H1 (cell line): ENCODE measurements around the gene PRF1. TPM values are rescaled to one million over a fixed set of nuclear protein-coding genes. Genes with fewer than 3 reads are reported as not detected.

Experiments used
- CTCF ChIA-PET: fragments of 300-600 bp; sonication (Branson Sonifier 250); formaldehyde crosslinking; loops from one replicate; lab custom pipeline; 2021; ENCODE audit not compliant: partially characterized antibody; lab: Charles Lee
- POLR2A ChIA-PET: fragments of 300-600 bp; sonication (Branson Sonifier 250); formaldehyde crosslinking; loops from one replicate; lab custom pipeline; 2021; ENCODE audit warnings: inconsistent platforms; ENCODE audit not compliant: partially characterized antibody; lab: Charles Lee
- DNase-seq, 2 experiments: peaks; one replicate each; pipeline versions ENCODE4 v3.0.0 to v3.0.0-alpha.2; 2010 to 2022; ENCODE audit warnings: low spot score in 2 of 2, low read depth in 1 of 2, mixed read lengths in 1 of 2
- FAIRE-seq: peaks from 2 replicates; lab custom pipeline; 2011; peaks lifted over from hg19 to GRCh38; lab: Jason Lieb, UNC
- H2AFZ ChIP-seq: 2 replicates; pipeline ENCODE4 v1.8.1; 2012; ENCODE audit warnings: low read length, inconsistent platforms
- H2AK5ac ChIP-seq: 2 replicates; pipeline ENCODE4 v1.6.1; 2013; ENCODE audit warnings: low read depth, low read length
- H2BK120ac ChIP-seq: replicated peaks from 2 replicates; pipeline ENCODE3; 2013; ENCODE audit warnings: low read depth, low read length, inconsistent platforms
- H2BK12ac ChIP-seq: 2 replicates; pipeline ENCODE4 v1.6.1; 2013; ENCODE audit warnings: low read depth, low read length
- H2BK15ac ChIP-seq: 2 replicates; pipeline ENCODE4 v1.6.1; 2013; ENCODE audit warnings: low read length
- H2BK20ac ChIP-seq: 2 replicates; pipeline ENCODE4 v1.6.1; 2013; ENCODE audit warnings: low read length
- H2BK5ac ChIP-seq: 2 replicates; pipeline ENCODE4 v1.6.1; 2013; ENCODE audit warnings: low read depth, low read length
- H3K14ac ChIP-seq: 2 replicates; pipeline ENCODE4 v1.6.1; 2013; ENCODE audit warnings: inconsistent platforms; ENCODE audit not compliant: insufficient read length
- H3K18ac ChIP-seq: 2 replicates; pipeline ENCODE4 v1.6.1; 2013; ENCODE audit warnings: low read length; ENCODE audit errors: extremely low read depth
- H3K23ac ChIP-seq: 2 replicates; pipeline ENCODE4 v1.6.1; 2013; ENCODE audit warnings: inconsistent platforms; ENCODE audit not compliant: insufficient read length
- H3K23me2 ChIP-seq: 2 replicates; pipeline ENCODE4 v1.6.1; 2013; ENCODE audit warnings: low read depth, low read length
- H3K27ac ChIP-seq: 2 replicates; pipeline ENCODE4 v1.6.1; 2011; ENCODE audit warnings: low read depth, low read length, inconsistent platforms
- H3K27me3 ChIP-seq, 4 experiments: replicated peaks in 1 of 4; 1 replicate in 1 of 4; 2 replicates in 3 of 4; pipeline versions ENCODE4 v1.6.1 to v1.8.1; 2011 to 2013; ENCODE audit warnings: low read length in 3 of 4, mild to moderate bottlenecking in 3 of 4, inconsistent platforms in 2 of 4, mixed read lengths in 2 of 4, moderate library complexity in 1 of 4; ENCODE audit not compliant: control insufficient read depth in 3 of 4, insufficient read depth in 3 of 4; ENCODE audit errors: extremely low read depth in 1 of 4
- H3K36me3 ChIP-seq, 4 experiments: 2 replicates each; pipeline versions ENCODE4 v1.6.1 to v1.8.1; 2011 to 2013; ENCODE audit warnings: mild to moderate bottlenecking in 4 of 4, low read length in 3 of 4, moderate library complexity in 2 of 4, control low read depth in 1 of 4, inconsistent platforms in 1 of 4; ENCODE audit not compliant: insufficient read depth in 4 of 4, control insufficient read depth in 2 of 4
- H3K4ac ChIP-seq: replicated peaks from 2 replicates; pipeline ENCODE3; 2013; ENCODE audit warnings: low read length, low read depth, mixed read lengths, inconsistent platforms; ENCODE audit not compliant: insufficient read length
- H3K4me1 ChIP-seq, 4 experiments: replicated peaks in 1 of 4; 1 replicate in 1 of 4; 2 replicates in 3 of 4; pipeline versions ENCODE4 v1.6.1 to v1.8.1; 2011 to 2013; ENCODE audit warnings: low read length in 3 of 4, inconsistent platforms in 2 of 4, mixed read lengths in 1 of 4; ENCODE audit not compliant: insufficient read depth in 4 of 4, control insufficient read depth in 3 of 4
- H3K4me2 ChIP-seq, 2 experiments: 2 replicates each; pipeline versions ENCODE4 v1.6.1 to v1.8.1; 2011 to 2013; ENCODE audit warnings: low read depth in 2 of 2, low read length in 2 of 2, control low read depth in 1 of 2, inconsistent platforms in 1 of 2, mild to moderate bottlenecking in 1 of 2; ENCODE audit not compliant: insufficient read depth in 1 of 2
- H3K4me3 ChIP-seq, 4 experiments: fragments of 200-600, 300-600 bp in 1 of 4; sonication (generic), shearing (Covaris generic), sonication (Bioruptor Twin) in 1 of 4; 2 replicates each; pipeline versions ENCODE4 v1.5.1 to v1.8.1; 2011 to 2016; ENCODE audit warnings: low read length in 4 of 4, low read depth in 3 of 4, control low read depth in 2 of 4, inconsistent platforms in 2 of 4, mild to moderate bottlenecking in 2 of 4, mixed read lengths in 1 of 4, moderate library complexity in 1 of 4; ENCODE audit not compliant: insufficient read depth in 2 of 4; ENCODE audit errors: extremely low read depth in 1 of 4
- H3K56ac ChIP-seq: replicated peaks from 2 replicates; pipeline ENCODE3; 2013; ENCODE audit warnings: low read depth, mild to moderate bottlenecking, mixed read lengths, low read length, inconsistent platforms; ENCODE audit not compliant: insufficient read length
- H3K79me1 ChIP-seq: 2 replicates; pipeline ENCODE4 v1.6.1; 2013; ENCODE audit warnings: low read depth, low read length, control low read depth
- H3K79me2 ChIP-seq, 2 experiments: 2 replicates each; pipeline versions ENCODE4 v1.6.1 to v1.8.1; 2012 to 2013; ENCODE audit warnings: low read length in 2 of 2, mild to moderate bottlenecking in 2 of 2, inconsistent platforms in 1 of 2; ENCODE audit not compliant: insufficient read depth in 2 of 2, control insufficient read depth in 1 of 2
- H3K9ac ChIP-seq, 4 experiments: replicated peaks in 1 of 4; 1 replicate in 1 of 4; 2 replicates in 3 of 4; pipeline versions ENCODE4 v1.6.1 to v1.8.1; 2011 to 2013; ENCODE audit warnings: low read depth in 3 of 4, low read length in 3 of 4, control low read depth in 2 of 4, mild to moderate bottlenecking in 2 of 4, moderate library complexity in 2 of 4, inconsistent platforms in 1 of 4; ENCODE audit errors: extremely low read depth in 1 of 4
- H3K9me3 ChIP-seq, 2 experiments: 2 replicates each; pipeline versions ENCODE4 v1.6.1 to v1.8.1; 2012 to 2013; ENCODE audit warnings: mild to moderate bottlenecking in 2 of 2, moderate library complexity in 2 of 2, control low read depth in 1 of 2, inconsistent platforms in 1 of 2, low read depth in 1 of 2, low read length in 1 of 2, mixed read lengths in 1 of 2; ENCODE audit not compliant: insufficient read depth in 2 of 2
- H4K20me1 ChIP-seq, 2 experiments: replicated peaks in 1 of 2; 2 replicates each; pipeline versions ENCODE3 to v1.8.1; 2011 to 2013; ENCODE audit warnings: inconsistent platforms in 2 of 2, low read length in 2 of 2, mild to moderate bottlenecking in 1 of 2; ENCODE audit not compliant: insufficient read depth in 2 of 2, control insufficient read depth in 1 of 2
- H4K5ac ChIP-seq: 2 replicates; pipeline ENCODE4 v1.6.1; 2013; ENCODE audit warnings: low read length, low read depth, mixed read lengths, inconsistent platforms; ENCODE audit not compliant: insufficient read length
- H4K8ac ChIP-seq: 2 replicates; pipeline ENCODE4 v1.8.0; 2013; ENCODE audit warnings: mild to moderate bottlenecking, moderate library complexity, low read length, inconsistent platforms; ENCODE audit not compliant: insufficient read depth; ENCODE audit errors: extremely low read depth
- H4K91ac ChIP-seq: replicated peaks from 2 replicates; pipeline ENCODE3; 2013; ENCODE audit warnings: low read length, mixed read lengths, inconsistent platforms; ENCODE audit not compliant: insufficient read length
- HDAC2 ChIP-seq, 2 experiments: fragments of 300-600 bp in 1 of 2; sonication (generic) in 1 of 2; IDR thresholded peaks; 2 replicates each; pipeline ENCODE4 v1.6.1; 2011 to 2012; ENCODE audit warnings: low read depth in 2 of 2, low read length in 2 of 2, mild to moderate bottlenecking in 2 of 2, moderate library complexity in 2 of 2, borderline replicate concordance in 1 of 2, inconsistent platforms in 1 of 2
- PHF8 ChIP-seq: fragments of 200-600 bp; sonication (generic); conservative IDR thresholded peaks from 2 replicates; pipeline ENCODE4 v1.7.1; 2012; ENCODE audit warnings: low read depth, mild to moderate bottlenecking, inconsistent platforms, low read length, moderate library complexity
- POLR2AphosphoS5 ChIP-seq: IDR thresholded peaks from 2 replicates; pipeline ENCODE4 v1.6.1; 2011; ENCODE audit warnings: low read depth, low read length
- SUZ12 ChIP-seq: fragments of 200-600 bp; sonication (generic); IDR thresholded peaks from 2 replicates; pipeline ENCODE4 v1.6.1; 2012; ENCODE audit warnings: mild to moderate bottlenecking, inconsistent platforms, low read length, moderate library complexity, mixed read lengths
- TAF7 ChIP-seq: optimal IDR thresholded peaks from 2 replicates; pipeline ENCODE3; 2011; ENCODE audit warnings: low read depth, mild to moderate bottlenecking, inconsistent platforms, low read length, moderate library complexity, borderline replicate concordance
- WGBS, 2 experiments: shearing (Covaris generic) in 1 of 2; methylation state at CpG; one replicate each; pipeline versions ENCODE4 v1.1.6 to v1.1.7; 2013 to 2015; ENCODE audit warnings: low lambda C conversion rate in 2 of 2, mixed read lengths in 2 of 2, inconsistent platforms in 1 of 2, low coverage in 1 of 2, missing lambda C conversion rate in 1 of 2; ENCODE audit not compliant: insufficient replicate concordance in 2 of 2, insufficient coverage in 1 of 2, insufficient read length in 1 of 2; ENCODE audit errors: extremely low coverage in 1 of 2, missing lambda C conversion rate in 1 of 2; 5-methylcytosine and 5-hydroxymethylcytosine counted together
- polyA plus RNA-seq, 7 experiments: library from polyadenylated mRNA; depleted of rRNA in 3 of 7; stranded (reverse) in 5 of 7; unstranded in 2 of 7; fragments of >200 nt in 5 of 7; fragments of 200-250 nt in 2 of 7; gene quantifications; 1 replicate in 5 of 7; 2 replicates in 1 of 7; 4 replicates in 1 of 7; pipeline versions ENCODE4 v1.2.1 to v1.2.3, GENCODE V29; 2011 to 2013; ENCODE audit warnings: missing spikeins in 2 of 7, mixed read lengths in 2 of 7
- total RNA-seq: library from RNA; stranded (reverse); fragmentation: NEBNext Ultra II Directional; extraction: Animal tissue kit (Norgen Biotek cat#: 25700); gene quantifications from 2 replicates; pipeline ENCODE4 v1.2.1, GENCODE V29; 2021

PRF1 gene
- total and polyA plus RNA-seq, 2 of the 8 experiments (the other 6 are each of a cell fraction or from before 2014, with no cell fraction given): 0.15 TPM; not detected in 1

DNA sequence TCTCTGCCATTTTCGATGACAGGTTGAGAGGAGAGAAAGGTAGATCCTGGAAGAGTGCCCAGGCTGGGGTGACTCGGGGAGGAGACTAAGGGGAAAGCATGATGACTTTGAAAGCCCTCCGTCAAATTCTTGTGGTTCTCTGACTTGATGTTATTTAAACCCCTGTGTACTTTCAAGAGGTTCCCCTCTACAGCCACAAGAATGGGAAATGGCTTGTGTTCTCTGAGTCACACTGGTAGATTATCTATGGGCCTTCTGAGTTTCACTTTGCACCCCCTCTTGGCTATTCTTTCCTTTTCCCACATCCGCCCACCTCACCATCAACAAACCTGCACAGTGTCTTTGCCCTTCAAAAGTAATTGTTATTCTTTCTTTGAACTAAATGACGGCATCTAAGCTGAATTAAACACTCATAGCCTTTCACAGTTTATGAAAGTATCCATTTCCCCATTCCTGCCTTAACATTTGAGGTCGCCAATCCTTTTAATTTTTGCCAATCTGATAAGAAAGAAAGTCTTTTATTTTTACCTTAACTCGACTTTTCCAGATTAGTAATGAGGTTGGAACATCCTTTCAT is 24.1 kb downstream of the PRF1 start:
- no peak overlapping the region for H4K8ac ChIP-seq
- no peak overlapping the region for H2AK5ac ChIP-seq
- H2BK120ac ChIP-seq: no peak overlapping the region
- H3K4me3 ChIP-seq: no peak overlapping the region
- no peak overlapping the region for H3K56ac ChIP-seq
- no peak overlapping the region for H2AFZ ChIP-seq
- no peak for FAIRE-seq
- CTCF ChIA-PET: interaction anchor here (0.6 to 1.3 kb wide), 3 partner anchors 39 to 182 kb away, joined by 3 read pairs; no protein-coding TSS in a partner anchor
- no peaks in the 10 kb centered on the region; the same call in 1 of the 2 replicates for H3K23me2 ChIP-seq
- no peak overlapping the region for H3K27ac ChIP-seq
- H3K4ac ChIP-seq: no peak overlapping the region
- H3K79me2 ChIP-seq: no peaks in the 10 kb centered on the region
- no peak overlapping the region for H2BK20ac ChIP-seq
- H3K9ac ChIP-seq: no peak overlapping the region
- WGBS, 2 experiments: 76% methylated on average over 7 of the region's 7 CpGs; no CpG with 5 or more reads in 1 of the 2 experiments
- no peak overlapping the region for H3K14ac ChIP-seq
- no peaks in the 10 kb centered on the region for H3K4me1 ChIP-seq
- no peak for DNase-seq
- no peak overlapping the region for H2BK5ac ChIP-seq
- H4K20me1 ChIP-seq: peaks cover 0 to 2% of the 10 kb centered on the region in 2 experiments
- no peaks in the 10 kb centered on the region for H3K27me3 ChIP-seq
- no peak for TF ChIP-seq PHF8
- TF ChIP-seq TAF7: no peak
- TF ChIP-seq POLR2AphosphoS5: no peak
- no peak for TF ChIP-seq HDAC2 (IDR thresholded peaks at IDR 0.05; ENCODE audit: borderline replicate concordance in 1 of 2, low read depth in 2 of 2, low read length in 2 of 2)
- TF ChIP-seq SUZ12: no peak
- TF ChIP-seq, all 59 proteins: peak for 0
- Histone ChIP-seq H3K23ac (no peak overlapping the region), H3K79me1 (no peaks in the 10 kb centered on the region), H4K5ac (no peak overlapping the region), H2BK12ac (no peak overlapping the region), H2BK15ac (no peak overlapping the region), H3K9me3 (no peaks in the 10 kb centered on the region), H4K91ac (no peak overlapping the region), H3K18ac (no peak overlapping the region), H3K4me2 (no peak overlapping the region), H3K36me3 (no peaks in the 10 kb centered on the region)
- POLR2A ChIA-PET: no interaction called here
